Stimulated activated CD4-positive, alpha-beta T cell treated with anti-CD3 and anti-CD28 coated beads, Interleukin-4, amount 100 ng/mL, for 4 hours (primary cell): ENCODE results near the gene ZFP3.
"Not testable (repeated sequence)": the region's sequence is repeated elsewhere in the genome, so short reads cannot be mapped to it uniquely, and the experiment has no call there.

Experiments used
- DNase-seq, 2 experiments: peaks; one replicate each; pipeline ENCODE4 v3.0.0-alpha.2; 2020

ZFP3 gene

DNA sequence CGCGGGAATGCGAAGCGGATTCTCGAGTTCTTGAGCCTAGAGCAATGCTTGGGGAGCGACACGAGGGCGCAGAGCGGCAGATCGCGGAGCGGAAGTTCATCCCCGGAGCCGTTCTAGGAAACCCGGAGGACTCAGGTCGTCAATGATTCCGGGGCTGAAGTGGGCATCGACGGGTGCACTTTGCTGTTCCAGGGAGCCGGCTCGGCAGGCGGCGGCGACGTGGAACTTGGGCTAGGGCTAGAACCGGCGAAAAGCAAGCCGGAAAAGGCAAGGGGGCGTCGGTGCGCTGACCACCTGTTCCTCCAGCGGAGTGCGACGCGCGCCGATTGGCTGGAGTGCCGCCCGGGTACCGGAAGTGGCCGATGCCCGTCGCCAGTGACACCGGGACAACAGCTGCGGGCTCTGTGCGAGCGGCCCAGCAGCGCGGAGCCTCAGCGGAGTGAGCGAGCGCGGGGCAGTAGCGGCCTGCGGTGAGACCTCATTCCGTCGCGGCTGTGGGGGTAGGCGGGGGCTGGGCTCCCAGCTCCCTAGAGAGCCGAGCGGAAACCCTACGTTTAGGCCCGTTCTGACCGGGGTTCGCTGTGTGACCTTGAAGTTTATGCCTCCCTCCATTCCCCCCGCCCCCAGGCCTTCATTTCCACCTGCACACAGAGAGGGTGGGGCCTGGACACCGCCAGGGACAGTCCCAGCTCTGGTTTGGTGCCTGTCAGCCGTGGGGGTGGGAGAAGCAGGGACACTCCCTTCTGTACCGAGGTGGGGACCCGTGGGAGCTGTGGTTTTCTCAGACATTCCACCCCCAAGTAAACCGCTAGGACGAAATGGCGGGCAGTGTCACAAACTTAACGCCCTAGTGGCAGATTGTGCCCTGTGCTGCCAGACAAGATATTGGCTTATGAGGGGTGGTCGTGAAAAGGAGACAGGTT, at the start of gene ZFP3:
TSS of gene ZFP3 (plus strand) at position 362 of the 923 bp plus-strand sequence. CDS start 13,038 bp downstream, outside the sequence.
- peak; percentile 70 to 84 for DNase-seq

DNA sequence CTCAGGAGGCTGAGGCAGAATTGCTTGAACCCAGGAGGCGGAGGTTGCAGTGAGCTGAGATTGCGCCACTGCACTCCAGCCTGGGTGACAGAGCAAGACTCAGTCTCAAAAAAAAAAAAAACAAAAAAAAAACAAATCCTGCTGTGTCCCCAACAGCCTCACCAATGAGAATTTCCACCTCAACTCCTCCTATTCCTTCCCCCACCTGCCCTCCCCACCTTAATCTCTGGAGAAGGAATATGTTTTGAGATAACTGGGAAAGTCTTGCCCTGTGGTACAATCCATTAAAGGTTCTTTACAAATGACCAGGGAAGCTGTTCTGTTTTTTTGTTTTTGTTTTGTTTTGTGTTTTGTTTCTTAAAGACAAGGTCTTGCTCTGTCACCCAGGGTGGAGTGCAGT, 48.1 kb upstream of the ZFP3 start:
- DNase-seq: not testable (repeated sequence)

DNA sequence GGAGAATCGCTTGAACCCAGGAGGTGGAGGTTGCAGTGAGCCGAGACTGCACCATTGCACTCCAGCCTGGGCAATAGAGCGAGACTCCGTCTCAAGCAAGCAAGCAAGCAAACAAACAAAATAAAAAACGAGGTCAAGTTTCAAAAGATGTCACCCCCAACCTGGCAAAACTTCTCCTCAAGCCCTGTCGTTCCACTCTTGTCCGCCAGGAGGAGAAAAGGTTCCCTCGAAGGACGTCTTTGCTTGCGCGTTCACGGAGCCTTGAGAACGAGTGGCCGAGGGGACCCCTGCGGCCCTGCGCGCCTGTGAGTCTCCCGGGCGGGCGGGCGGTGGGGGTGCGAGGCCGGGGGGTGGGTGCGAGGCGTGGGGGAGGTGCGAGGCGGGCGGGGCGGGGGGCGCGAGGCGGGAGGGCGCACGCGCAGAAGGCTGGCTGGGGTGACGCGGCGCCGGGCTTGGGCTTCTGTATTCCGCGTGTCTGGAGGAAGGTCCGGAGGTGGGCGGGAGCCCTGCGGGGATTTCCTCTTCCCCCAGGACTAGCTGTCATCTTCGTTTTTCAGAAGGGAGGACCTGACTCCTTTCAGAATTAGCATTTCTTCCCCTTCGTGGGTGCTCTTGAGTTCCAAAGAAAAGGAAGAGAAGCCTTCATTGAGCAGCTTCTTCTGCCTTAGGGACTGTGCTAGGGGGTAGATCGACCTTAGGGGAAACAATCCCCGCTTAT, 46.7 kb upstream of the ZFP3 start:
- peak; percentile 84 to 86 for DNase-seq

DNA sequence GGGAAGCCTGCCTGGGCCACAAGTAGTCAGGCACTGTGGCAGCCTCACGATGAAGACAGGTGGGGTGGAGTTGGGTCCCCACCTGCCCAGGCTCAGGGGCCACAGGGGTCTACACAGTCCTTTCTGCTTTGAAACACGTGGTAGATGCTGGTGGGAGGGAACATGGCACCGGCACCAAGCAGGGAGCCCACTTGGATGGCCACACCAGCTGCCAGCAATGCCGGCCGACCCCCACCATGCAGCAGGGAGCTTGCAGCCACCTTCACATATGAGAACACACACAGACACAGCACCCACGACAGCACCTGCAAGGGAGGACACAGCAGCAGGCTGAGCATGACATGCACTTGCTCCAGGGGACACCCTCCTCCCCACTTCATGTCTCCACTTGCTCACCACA, 45.4 kb upstream of the ZFP3 start:
- no peak for DNase-seq

DNA sequence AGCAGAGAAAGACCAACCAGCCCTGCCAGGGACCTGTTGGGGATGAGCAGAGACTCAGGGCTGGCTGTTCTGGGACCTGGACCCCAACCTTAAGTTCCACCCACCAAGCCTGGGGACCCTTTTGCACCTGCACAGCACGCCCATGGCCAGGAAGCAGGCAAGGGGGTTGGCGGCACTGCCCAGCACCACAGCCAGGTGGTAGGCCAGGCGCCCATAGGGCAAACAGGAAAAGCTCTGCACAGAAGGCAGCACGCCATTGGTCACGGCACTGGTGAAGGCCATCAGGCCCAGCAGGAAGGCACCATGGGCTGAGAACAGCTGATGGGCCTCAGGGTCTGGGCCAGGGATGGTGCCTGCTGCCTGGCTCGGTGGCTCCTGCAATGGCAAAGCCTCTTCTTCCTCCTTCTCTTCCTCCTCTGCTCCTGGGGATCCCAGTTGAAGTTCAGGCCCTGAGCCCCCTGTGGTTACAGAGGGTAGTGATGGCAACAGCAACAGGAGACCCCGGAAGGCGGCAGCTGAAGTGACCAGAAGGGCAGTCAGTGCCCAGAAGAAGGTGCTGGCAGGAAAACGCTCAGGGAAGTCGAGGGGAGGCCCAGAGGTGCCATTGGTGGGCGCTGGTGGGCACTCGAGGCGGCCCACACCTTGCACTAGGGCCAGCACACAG, 44.8 kb upstream of the ZFP3 start:
- no peak for DNase-seq

DNA sequence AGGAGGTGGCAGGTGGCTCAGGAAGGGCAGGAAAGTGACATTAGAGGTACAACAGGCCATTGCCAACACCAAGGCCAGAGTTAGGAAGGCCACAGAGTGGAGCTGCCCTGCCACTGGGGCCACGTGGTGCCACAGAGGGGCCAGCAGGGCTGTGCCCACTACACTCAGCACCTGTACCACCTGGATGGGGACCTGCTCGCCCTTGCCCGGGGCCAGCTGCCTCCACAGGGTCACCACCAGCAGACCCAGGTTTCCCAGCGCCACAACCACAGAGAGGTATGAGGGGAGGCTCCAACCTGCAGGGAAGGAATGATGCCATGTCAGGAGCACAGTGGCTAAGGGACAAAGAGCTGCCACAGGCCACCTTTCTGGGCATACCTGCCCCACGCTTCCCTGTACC, 44.2 kb upstream of the ZFP3 start:
- DNase-seq: no peak

DNA sequence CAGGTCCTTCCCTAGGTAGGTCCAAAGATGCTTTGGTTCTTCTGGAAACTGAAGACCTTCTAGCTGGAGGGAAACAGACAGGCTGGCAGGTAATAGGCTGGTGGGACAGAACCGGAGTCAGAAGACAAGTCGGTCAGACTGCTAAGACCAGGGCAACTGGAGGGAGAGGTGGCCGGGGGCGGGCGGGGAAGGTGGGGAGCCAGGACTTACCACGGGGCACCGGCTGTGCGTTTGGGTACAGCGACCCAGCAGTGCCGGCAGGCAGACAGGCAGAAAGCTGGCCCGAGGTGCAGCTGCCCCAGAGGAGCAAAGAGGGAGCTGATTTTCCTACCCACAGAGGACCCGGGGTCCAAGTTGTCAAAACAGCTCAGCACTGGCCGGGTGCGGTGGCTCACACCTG, 43.6 kb upstream of the ZFP3 start:
- DNase-seq: no peak

DNA sequence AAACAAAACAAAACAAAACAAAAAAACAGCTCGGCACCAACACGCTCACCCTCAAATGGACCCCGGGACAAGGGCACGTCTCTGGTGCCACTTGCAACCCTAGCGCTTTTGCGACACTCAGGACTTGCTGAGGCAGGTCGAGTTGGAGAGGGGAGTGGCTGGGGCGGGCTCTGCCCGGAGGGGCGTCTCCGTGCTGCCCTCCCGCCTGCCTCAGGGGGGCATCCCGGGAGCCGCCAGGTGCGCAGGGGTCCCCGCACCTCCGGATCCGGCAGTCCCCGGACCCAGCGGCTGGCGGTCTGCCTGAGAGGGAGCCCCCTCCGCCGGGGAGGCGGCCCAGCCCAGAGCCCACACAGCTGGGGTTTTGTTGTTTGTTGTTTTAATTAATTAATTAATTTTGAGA, 43.0 kb upstream of the ZFP3 start, which contains the start of gene SLC52A1:
TSS of gene SLC52A1 (minus strand) at position 112 of the 400 bp plus-strand sequence. CDS start 820 bp downstream, outside the sequence.
- DNase-seq: no peak

DNA sequence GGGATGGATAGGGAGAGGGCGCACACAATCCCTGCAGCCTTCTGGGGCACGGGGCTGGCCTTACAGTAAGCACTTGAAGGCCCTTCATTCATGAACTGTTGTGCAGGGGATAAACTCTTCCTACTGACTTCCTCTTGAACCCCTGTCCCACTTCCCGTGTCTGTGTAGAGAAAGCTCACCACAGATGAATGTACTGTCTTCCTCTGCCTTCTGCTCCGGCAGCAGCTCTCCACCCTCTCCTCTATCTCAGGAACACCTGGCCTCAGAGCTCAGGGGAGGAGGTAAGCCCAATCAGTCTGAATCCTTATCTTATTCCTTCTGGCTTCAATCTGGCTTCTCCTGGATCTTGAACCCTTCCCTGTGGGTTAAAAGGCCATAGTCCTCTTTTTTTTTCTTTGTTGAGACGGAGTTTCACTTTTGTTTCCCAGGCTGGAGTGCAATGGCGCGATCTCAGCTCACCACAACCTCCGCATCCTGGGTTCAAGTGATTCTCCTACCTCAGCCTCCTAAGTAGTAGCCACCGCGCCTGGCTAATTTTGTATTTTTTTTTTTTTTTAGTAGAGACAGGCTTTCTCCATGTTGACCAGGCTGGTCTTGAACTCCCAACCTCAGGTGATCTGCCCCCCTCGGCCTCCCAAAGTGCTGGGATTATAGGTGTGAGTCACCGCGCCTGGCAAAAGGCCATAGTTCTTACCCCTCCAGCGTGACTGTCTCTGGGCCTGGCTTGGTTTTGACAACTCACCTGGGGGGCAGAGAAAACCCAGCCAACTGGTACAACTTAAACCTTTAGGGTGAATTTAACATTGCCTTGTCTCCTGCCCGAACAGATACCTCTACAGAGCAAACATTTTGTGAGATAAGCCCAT, 35.9 kb upstream of the ZFP3 start:
- DNase-seq: peak in 1 of 2 experiments; percentile 44

DNA sequence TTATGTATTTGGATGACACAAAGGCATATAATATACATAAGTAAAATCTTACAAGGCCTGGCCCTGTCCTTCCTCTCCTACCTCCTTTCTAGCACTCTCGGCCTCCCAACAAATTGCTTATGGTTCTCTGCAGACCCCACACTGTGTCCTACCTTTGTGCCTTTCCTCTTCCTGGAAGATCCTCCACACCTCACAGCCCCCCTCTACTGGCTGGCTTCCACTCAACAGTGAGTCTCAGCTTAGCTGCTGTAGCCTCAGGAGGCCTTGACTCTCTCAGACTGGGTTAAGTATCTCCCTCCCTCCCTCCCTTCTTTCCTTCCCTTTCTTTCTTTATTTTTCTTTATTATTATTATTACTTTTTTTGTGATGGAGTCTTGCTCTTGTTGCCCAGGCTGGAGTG, 34.7 kb upstream of the ZFP3 start:
- DNase-seq: no peak

DNA sequence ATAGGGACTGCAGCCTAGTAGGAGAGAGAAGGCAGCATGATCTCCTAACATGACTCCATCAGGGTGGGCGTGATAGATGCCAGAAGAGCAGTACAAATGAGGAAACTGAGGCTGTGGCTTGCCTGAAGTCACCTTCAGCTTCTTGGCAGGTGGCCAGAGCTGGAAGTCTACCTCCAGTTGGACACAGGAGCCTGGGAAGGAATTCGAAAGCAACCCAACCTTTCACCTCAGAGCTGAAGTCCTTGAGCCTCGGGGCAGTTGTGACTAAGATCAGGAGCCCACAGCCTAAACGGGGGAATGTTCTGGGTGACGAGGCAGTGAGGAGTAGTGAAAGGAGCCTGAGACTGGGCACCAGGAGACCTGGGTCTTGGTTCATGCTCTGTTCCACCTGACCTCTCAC, 33.6 kb upstream of the ZFP3 start:
- no peak for DNase-seq

DNA sequence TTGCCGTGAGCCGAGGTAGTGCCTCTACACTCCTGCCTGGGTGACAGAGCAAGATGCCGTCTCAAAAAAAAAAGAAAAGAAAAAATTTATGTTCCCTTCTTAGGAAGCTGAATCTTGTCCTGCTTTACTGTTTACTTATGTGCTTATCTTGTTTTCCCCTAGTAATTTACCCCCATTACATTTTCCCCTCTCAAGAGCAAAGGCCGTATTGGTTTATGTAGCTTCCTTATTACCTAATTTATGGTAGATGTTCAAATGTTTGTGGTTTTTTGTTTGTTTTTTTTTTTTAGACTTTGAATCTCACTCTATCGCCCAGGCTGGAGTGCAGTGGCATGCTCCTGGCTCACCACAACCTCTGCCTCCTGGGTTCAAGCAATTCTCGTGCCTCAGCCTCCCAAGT, 32.8 kb upstream of the ZFP3 start:
- DNase-seq: no peak

DNA sequence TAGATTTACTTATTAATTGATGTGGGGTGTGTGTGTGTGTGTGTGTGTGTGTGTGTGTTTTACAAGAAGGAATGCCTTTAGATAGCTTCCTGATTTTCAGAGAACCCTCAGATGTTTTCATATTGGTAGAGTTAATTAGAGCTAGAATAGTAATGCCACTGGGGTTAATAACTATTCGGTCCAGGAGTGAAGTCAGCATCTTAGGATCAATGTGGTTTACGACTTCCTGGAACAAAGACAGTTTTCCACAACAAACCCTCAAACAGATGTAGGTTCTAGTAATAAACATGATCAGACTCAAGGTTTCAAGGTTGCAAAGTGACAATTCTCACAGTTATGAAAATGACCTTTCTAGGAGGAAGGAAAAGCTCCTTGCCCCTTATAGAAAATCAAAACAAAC, 30.8 kb upstream of the ZFP3 start:
- no peak for DNase-seq

DNA sequence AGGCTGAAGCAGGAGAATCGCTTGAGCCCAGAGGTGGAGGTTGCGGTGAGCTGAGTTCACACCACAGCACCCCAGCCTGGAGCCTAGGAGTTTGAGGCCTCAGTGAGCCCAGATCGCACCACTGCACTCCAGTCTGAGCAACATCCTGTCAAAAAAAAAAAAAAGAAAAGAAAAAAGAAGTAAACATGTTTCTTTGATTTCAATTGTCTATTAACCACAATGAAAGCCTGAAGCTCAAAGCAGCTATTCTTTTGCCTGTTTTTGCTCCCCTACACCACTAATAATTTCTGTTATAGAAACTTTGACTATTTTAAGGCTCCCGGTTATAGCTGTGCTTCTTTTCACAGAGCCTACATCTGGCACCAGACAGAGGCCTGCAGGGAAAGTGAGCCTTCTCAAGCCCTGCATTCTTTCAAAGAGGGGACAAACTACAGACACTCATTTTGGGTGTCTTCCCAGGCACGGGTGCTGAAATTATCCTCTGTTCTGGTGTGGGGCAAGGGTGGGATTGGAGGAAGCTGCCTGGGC, 28.9 kb upstream of the ZFP3 start:
- peak; percentile 22 to 50 for DNase-seq

DNA sequence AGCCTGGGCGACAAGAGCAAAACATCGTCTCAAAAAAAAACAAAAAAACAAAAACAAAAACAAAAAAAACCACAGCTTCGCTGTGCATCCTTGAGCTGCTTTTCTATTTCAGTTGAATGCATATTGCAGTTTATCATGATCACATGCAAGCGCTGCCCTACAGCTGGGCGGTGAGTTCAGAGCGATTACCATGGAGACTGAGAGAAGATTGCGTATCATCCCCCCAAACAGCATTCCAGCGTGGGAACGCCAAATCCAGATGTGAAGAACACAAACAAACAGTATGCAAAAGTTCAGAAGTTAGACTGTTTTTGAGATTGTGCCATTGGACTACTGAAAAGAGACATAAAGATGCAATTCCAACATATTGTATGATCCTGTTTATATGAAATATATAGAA, 28.0 kb upstream of the ZFP3 start:
- no peak for DNase-seq

DNA sequence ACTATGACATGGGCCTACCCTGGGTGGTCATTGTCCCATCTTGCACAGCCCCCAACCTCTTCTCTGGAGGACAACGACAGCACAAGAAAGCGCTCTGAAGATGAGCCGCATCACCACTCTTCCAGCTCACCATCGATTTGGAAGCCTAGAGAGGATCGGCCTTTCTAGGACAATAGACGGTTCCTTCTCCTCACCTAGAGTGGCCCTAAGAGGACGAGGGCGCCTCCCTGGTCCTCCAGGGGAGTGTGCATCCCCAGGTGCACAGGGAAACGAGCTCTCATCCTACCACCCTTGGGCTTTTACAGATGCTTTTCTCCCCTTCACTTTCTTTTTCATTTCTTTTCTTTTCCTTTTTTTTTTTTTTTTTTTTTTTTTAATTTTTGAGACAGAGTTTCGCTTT, 22.7 kb upstream of the ZFP3 start:
- no peak for DNase-seq

DNA sequence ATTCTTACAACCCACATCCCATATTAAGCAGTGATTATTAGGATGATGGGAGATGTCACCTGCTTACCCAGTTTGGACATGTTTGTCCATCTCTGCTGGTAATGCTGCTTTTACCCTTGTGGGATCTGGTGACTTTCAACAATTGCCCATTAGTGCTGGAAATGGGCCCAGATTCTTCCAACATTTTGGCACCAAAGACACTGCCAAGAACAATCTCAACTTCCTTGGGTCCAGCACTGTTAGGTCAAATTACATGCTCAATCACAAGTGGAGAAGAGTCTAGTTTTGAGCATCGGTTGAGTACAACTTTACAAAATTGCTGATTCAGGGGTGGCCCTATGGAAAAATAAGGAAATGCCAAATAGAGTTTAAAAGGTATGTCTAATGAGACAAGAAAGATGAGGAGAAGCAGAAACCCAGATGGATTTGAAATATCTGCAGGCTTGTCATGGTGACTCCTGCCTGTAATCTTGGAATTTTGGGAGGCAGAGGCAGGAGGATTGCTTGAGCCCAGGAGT, 13.0 kb upstream of the ZFP3 start:
- no peak for DNase-seq

DNA sequence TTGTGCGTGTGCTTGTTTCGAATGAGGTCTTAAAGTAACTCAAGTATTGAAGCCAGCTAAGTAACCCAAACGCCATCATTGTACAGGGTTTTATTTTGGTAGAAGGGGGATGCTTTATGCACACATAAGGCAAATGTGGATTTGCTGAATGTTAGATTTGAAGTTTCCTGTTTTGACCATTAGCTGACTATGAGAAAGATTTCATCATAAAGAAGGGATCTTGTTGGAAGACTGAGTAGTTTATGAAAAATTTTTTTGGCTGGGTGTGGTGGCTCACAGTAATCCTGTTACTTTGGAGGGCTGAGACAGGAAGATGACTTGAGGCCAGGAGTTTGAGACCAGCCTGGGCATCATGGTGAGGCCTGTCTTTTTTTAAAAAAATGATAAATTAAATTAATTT, 10.0 kb upstream of the ZFP3 start:
- no peak for DNase-seq

DNA sequence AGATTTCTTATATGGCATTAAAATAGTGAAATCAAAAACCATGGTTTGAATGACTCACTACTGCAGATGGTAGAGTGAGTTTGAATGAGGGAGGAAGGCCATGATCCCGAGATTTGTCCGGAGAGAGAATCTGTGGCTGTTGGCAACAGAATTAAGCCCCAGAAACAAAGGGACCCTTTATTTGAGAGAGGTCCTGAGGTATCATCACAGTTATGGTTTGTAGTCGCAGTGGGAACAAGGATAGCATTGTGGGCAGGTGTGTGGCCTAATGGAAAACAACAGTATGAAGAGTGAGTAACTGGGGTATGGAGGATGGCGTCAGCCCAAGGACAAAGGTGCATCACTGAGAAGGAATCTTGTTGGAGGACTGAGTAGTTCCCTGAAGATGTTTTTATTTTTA, 8.5 kb upstream of the ZFP3 start:
- no peak for DNase-seq

DNA sequence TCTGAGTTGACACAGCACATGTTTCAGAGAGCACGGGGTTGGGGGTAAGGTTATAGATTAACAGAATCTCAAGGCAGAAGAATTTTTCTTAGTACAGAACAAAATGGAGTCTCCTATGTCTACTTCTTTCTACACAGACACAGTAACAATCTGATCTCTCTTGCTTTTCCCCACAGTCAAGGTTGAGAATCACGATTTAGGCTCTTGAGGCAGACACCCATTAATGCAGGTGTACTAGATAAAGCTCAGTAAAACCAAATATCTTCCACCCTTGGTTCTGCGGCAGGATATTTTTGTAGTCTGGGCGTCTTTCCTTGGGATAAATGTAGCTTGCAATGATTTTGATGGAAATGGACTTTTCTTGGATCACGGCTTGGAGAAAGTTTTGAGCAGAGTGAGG, 2.8 kb upstream of the ZFP3 start:
- DNase-seq: not testable (repeated sequence)

DNA sequence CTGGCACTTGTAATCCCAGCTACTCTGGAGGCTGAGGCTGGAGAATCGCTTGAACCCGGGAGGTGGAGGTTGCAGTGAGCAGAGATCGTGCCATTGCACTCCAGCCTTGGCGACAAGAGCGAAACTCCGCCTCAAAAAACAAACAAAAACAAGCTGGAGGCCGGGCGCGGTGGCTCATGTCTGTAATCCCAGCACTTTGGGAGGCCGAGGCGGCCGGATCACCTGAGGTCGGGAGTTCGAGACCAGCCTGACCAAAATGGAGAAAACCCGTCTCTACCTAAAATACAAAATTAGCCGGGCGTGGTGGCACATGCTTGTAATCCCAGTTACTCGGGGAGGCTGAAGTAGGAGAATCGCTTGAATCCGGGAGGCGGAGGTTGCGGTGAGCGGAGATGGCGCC, 992 bp upstream of the ZFP3 start:
- DNase-seq: not testable (repeated sequence)

DNA sequence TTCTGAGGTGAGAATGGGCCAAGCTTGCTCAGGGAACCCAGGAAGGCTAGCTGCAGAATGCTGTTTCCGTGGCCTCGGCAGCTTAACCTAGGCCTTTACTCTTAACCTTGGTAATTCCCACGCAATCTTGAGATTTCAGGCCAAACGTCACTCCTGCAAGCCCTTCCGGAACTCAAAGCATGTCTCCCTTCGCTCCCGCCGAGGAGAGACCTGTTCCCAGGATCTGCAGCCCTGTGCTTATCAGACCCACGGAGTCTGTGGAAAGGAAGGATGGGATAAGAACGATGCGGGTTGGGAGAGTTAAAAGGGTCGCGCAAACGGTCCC, 524 bp upstream of the ZFP3 start:
- no peak for DNase-seq
